Osteoblast (primary cell): Measurements from ENCODE around the gene TPST2. TPM values are rescaled to one million over a fixed set of nuclear protein-coding genes. Genes with fewer than 3 reads are reported as not detected.

Experiments
- DNase-seq: peaks from one replicate; pipeline ENCODE4 v3.0.0; 2011; ENCODE audit warnings: low spot score, mixed read lengths; ENCODE audit not compliant: insufficient read length; ENCODE audit errors: missing footprints
- H2AFZ ChIP-seq: 2 replicates; pipeline ENCODE4 v1.6.0; 2011; ENCODE audit warnings: mild to moderate bottlenecking, low read length
- H3K27ac ChIP-seq: 2 replicates; pipeline ENCODE4 v1.5.1; 2011; ENCODE audit warnings: mild to moderate bottlenecking, low read depth, low read length, moderate library complexity
- H3K27me3 ChIP-seq: 2 replicates; pipeline ENCODE4 v1.6.0; 2012; ENCODE audit warnings: mild to moderate bottlenecking, control low read depth, inconsistent platforms, low read length, moderate library complexity; ENCODE audit not compliant: insufficient read depth
- H3K36me3 ChIP-seq: 2 replicates; pipeline ENCODE4 v1.5.1; 2011; ENCODE audit warnings: mild to moderate bottlenecking, low read length, control low read depth, moderate library complexity; ENCODE audit not compliant: insufficient read depth
- H3K4me1 ChIP-seq: 2 replicates; pipeline ENCODE4 v1.5.1; 2011; ENCODE audit warnings: mild to moderate bottlenecking, low read length, control low read depth, moderate library complexity; ENCODE audit not compliant: insufficient read depth
- H3K4me2 ChIP-seq: 2 replicates; pipeline ENCODE4 v1.6.0; 2011; ENCODE audit warnings: mild to moderate bottlenecking, low read length; ENCODE audit not compliant: insufficient read depth
- H3K4me3 ChIP-seq: fragments of 200-600 bp; sonication (generic); 3 replicates; pipeline ENCODE4 v1.5.1; 2012; ENCODE audit warnings: mild to moderate bottlenecking, low read length, inconsistent platforms; ENCODE audit not compliant: insufficient read depth
- H3K79me2 ChIP-seq: 2 replicates; pipeline ENCODE4 v1.6.0; 2012; ENCODE audit warnings: mild to moderate bottlenecking, low read length, control low read depth, inconsistent platforms; ENCODE audit not compliant: insufficient read depth
- H3K9me3 ChIP-seq: 2 replicates; pipeline ENCODE4 v1.5.1; 2011; ENCODE audit warnings: low read depth, low read length, control low read depth
- H4K20me1 ChIP-seq: 2 replicates; pipeline ENCODE4 v1.6.0; 2012; ENCODE audit warnings: mild to moderate bottlenecking, low read length, control low read depth; ENCODE audit not compliant: insufficient read depth
- CTCF ChIP-seq: IDR thresholded peaks from 2 replicates; pipeline ENCODE4 v1.5.1; 2011; ENCODE audit warnings: mild to moderate bottlenecking, low read depth, low read length, moderate library complexity; ENCODE audit errors: extremely low read depth
- total RNA-seq: library from RNA; depleted of rRNA; stranded (reverse); fragments of >200 nt; gene quantifications from 2 replicates; pipeline ENCODE4 v1.2.3, GENCODE V29; 2012

Gene TPST2
- total RNA-seq, 1 donor = 98.4 TPM

- H3K4me1 ChIP-seq = no peaks in the 10 kb centered on the region
- no peaks in the 10 kb centered on the region for H3K36me3 ChIP-seq
- no peak overlapping the region for H3K27ac ChIP-seq
- H2AFZ ChIP-seq = no peak overlapping the region
- H3K4me2 ChIP-seq = no peak overlapping the region
- H3K4me3 ChIP-seq = no peak overlapping the region
- no peak for DNase-seq
- no peaks in the 10 kb centered on the region for H4K20me1 ChIP-seq
- no peaks in the 10 kb centered on the region for H3K79me2 ChIP-seq
- peaks cover 3% of the 10 kb centered on the region for H3K27me3 ChIP-seq
- H3K9me3 ChIP-seq = no peaks in the 10 kb centered on the region
- TF ChIP-seq CTCF = no peak
Observed at GRCh38 chr22:26618455-26618854, 28.5 kb upstream of the TPST2 start.

GRCh38 chr22:26617271-26618199 lies 27.6 kb upstream of the TPST2 start, which contains the start of gene CRYBB1:
CRYBB1 (minus strand) TSS chr22:26618027; CDS start chr22:26616319, 1,708 bp downstream.
- Histone ChIP-seq H3K27ac (no peak within 1 kb of the TSS), H3K27me3 (peaks cover 9% of the 10 kb centered on the region), H3K79me2 (no peaks in the 10 kb centered on the region), H3K4me1 (no peaks in the 10 kb centered on the region), H2AFZ (peak within 1 kb of the TSS; percentile 20), H3K4me3 (no peak within 1 kb of the TSS), H4K20me1 (no peaks in the 10 kb centered on the region), H3K36me3 (no peaks in the 10 kb centered on the region), H3K4me2 (no peak within 1 kb of the TSS), H3K9me3 (no peaks in the 10 kb centered on the region)
- TF ChIP-seq CTCF = no peak
- DNase-seq = peak; percentile 68

GRCh38 chr22:26616650-26617049 lies 26.7 kb upstream of the TPST2 start:
- no peak overlapping the region for H3K27ac ChIP-seq
- no peaks in the 10 kb centered on the region for H4K20me1 ChIP-seq
- no peak overlapping the region for H3K4me2 ChIP-seq
- no peak for TF ChIP-seq CTCF
- peaks cover 11% of the 10 kb centered on the region for H3K27me3 ChIP-seq
- H3K36me3 ChIP-seq = no peaks in the 10 kb centered on the region
- H2AFZ ChIP-seq = no peak overlapping the region
- H3K9me3 ChIP-seq = no peaks in the 10 kb centered on the region
- no peaks in the 10 kb centered on the region for H3K4me1 ChIP-seq
- DNase-seq = no peak
- no peak overlapping the region for H3K4me3 ChIP-seq
- no peaks in the 10 kb centered on the region for H3K79me2 ChIP-seq

GRCh38 chr22:26615830-26616435 lies 26.0 kb upstream of the TPST2 start:
- H3K79me2 ChIP-seq = no peaks in the 10 kb centered on the region
- peaks cover under 1% of the 10 kb centered on the region for H3K4me1 ChIP-seq
- H4K20me1 ChIP-seq = no peaks in the 10 kb centered on the region
- H3K27ac ChIP-seq = no peak overlapping the region
- no peak overlapping the region for H3K4me2 ChIP-seq
- H2AFZ ChIP-seq = no peak overlapping the region
- H3K36me3 ChIP-seq = no peaks in the 10 kb centered on the region
- TF ChIP-seq CTCF = no peak
- no peak overlapping the region for H3K4me3 ChIP-seq
- DNase-seq = peak; percentile 43
- H3K9me3 ChIP-seq = no peaks in the 10 kb centered on the region
- peaks cover 11% of the 10 kb centered on the region for H3K27me3 ChIP-seq
